Urinary bladder (tissue), 4 donors: ENCODE results near the gene FURIN. TPM values are rescaled to one million over a fixed set of nuclear protein-coding genes. Genes with fewer than 3 reads are reported as not detected.
"Not testable (repeated sequence)": the region's sequence is repeated elsewhere in the genome, so short reads cannot be mapped to it uniquely, and the experiment has no call there.

ENCODE experiments used
- DNase-seq: peaks from one replicate; pipeline ENCODE4 v3.0.0-alpha.2; 2015; ENCODE audit errors: extremely low spot score
- H3K27ac ChIP-seq: one replicate; pipeline ENCODE4 v1.5.1; 2013; ENCODE audit warnings: low read depth, mild to moderate bottlenecking, moderate library complexity
- H3K36me3 ChIP-seq: one replicate; pipeline ENCODE4 v1.6.1; 2013; ENCODE audit warnings: mild to moderate bottlenecking, moderate library complexity; ENCODE audit not compliant: insufficient read depth
- H3K4me1 ChIP-seq: one replicate; pipeline ENCODE4 v1.6.1; 2013; ENCODE audit warnings: mild to moderate bottlenecking, moderate library complexity; ENCODE audit not compliant: insufficient read depth
- H3K4me3 ChIP-seq: one replicate; pipeline ENCODE4 v1.5.1; 2013; ENCODE audit warnings: low read depth, low read length
- WGBS: extraction: QIAGEN DNeasy Blood & Tissue Kit; methylation state at CpG from one replicate; pipeline ENCODE4 v1.1.7; 2013; 5-methylcytosine and 5-hydroxymethylcytosine counted together
- polyA plus RNA-seq: library from polyadenylated mRNA; stranded (reverse); fragments of 200-250 nt; gene quantifications from one replicate; pipeline ENCODE4 v1.2.3, GENCODE V29; 2013
- total RNA-seq: library from RNA; depleted of rRNA; stranded (reverse); fragments of >200 nt; gene quantifications from one replicate; pipeline ENCODE4 v1.2.3, GENCODE V29; 2014
- donor health status: healthy with polysubstance abuse.
- donor health status: healthy.

Gene FURIN
- total and polyA plus RNA-seq, 2 donors = 10.5 to 53.7 TPM

DNA sequence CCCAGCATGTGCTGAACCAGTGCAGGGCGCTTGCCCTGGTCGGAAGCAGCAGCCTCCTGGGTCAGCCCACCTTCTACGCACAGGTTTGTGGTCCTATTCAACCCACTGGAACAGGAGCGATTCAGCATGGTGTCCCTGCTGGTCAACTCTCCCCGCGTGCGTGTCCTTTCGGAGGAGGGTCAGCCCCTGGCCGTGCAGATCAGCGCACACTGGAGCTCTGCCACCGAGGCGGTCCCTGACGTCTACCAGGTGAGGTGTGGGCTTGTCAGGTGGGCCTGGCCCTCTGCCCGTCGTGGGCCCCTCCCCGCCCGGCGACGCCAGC is 42.9 kb downstream of the FURIN start:
- H3K4me3 ChIP-seq = no peak overlapping the region
- H3K27ac ChIP-seq = no peak overlapping the region
- no peaks in the 10 kb centered on the region for H3K4me1 ChIP-seq
- WGBS = 88% methylated on average over 19 of the region's 19 CpGs
- DNase-seq = no peak
- peaks cover 11% of the 10 kb centered on the region for H3K36me3 ChIP-seq

DNA sequence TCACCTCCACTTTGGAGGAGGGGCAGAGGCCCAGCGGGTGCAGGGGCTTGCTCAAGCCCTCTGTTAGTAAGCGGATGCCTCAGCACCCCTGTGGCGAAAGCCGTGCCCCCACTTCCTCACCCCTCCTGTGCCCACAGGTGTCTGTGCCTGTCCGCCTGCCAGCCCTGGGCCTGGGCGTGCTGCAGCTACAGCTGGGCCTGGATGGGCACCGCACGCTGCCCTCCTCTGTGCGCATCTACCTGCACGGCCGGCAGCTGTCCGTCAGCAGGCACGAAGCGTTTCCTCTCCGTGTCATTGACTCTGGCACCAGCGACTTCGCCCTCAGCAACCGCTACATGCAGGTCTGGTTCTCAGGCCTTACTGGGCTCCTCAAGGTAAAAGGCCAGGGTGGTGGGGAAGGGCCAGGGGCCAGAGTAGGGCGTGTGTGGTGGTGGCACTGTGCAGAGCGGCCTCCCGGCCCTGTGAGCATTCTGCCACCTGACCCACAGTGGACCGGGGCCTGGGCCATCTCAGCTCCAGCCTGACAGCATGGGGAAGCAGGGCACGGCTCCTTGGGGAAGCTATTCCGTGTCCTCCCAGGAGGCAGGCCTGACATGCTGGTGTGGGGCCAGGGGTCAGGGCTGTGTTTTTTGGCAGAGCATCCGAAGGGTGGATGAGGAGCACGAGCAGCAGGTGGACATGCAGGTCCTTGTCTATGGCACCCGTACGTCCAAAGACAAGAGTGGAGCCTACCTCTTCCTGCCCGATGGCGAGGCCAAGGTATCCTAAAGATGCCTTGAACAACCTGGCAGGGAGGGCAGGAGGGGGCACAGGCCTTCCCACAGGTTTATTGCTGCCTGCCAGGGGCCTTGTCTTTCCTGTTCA is 43.8 kb downstream of the FURIN start:
- H3K36me3 ChIP-seq = peaks cover 11% of the 10 kb centered on the region
- no peak for DNase-seq
- H3K4me1 ChIP-seq = no peaks in the 10 kb centered on the region
- no peak overlapping the region for H3K27ac ChIP-seq
- 95% methylated on average over 30 of the region's 30 CpGs for WGBS
- no peak overlapping the region for H3K4me3 ChIP-seq

DNA sequence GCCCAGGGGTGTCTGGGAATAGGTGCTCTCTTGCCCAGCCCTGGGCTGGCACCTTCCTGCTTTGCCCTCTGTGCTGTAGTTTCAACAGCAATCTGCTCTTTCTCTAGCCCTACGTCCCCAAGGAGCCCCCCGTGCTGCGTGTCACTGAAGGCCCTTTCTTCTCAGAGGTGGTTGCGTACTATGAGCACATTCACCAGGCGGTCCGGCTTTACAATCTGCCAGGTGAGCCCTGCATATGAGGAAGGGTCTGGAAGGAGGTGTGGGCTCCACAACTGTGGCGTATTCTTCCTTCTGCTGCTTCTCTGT is 44.3 kb downstream of the FURIN start:
- no peaks in the 10 kb centered on the region for H3K4me1 ChIP-seq
- DNase-seq = no peak
- WGBS = 95% methylated on average over 7 of the region's 7 CpGs
- H3K4me3 ChIP-seq = no peak overlapping the region
- H3K27ac ChIP-seq = no peak overlapping the region
- H3K36me3 ChIP-seq = peaks cover 11% of the 10 kb centered on the region

DNA sequence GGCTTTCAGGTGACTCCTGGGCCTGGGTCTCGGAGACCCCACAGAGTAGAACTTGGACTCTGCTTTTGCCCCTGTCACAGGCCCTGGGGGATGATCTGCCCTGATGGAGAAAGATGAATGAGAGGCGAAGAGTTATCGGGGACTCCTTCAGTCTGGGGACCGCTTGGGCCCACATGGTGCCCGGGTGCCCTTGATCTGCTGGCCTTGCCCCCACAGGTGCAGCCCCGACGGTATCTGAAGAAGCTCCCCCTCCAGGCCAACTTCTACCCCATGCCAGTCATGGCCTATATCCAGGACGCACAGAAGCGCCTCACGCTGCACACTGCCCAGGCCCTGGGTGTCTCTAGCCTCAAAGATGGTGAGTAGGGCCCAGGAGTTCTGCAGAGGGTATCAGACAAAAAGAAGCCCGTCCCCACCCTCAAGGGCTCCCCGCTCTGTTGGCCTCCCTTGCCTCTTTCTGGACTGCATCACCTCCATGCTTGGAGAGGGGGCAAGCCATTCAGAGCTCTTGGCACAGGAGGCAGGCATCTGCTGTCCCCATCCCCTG is 45.1 kb downstream of the FURIN start:
- H3K4me1 ChIP-seq = no peaks in the 10 kb centered on the region
- no peak for DNase-seq
- H3K27ac ChIP-seq = no peak overlapping the region
- 94% methylated on average over 12 of the region's 12 CpGs for WGBS
- peaks cover 11% of the 10 kb centered on the region for H3K36me3 ChIP-seq
- H3K4me3 ChIP-seq = no peak overlapping the region

DNA sequence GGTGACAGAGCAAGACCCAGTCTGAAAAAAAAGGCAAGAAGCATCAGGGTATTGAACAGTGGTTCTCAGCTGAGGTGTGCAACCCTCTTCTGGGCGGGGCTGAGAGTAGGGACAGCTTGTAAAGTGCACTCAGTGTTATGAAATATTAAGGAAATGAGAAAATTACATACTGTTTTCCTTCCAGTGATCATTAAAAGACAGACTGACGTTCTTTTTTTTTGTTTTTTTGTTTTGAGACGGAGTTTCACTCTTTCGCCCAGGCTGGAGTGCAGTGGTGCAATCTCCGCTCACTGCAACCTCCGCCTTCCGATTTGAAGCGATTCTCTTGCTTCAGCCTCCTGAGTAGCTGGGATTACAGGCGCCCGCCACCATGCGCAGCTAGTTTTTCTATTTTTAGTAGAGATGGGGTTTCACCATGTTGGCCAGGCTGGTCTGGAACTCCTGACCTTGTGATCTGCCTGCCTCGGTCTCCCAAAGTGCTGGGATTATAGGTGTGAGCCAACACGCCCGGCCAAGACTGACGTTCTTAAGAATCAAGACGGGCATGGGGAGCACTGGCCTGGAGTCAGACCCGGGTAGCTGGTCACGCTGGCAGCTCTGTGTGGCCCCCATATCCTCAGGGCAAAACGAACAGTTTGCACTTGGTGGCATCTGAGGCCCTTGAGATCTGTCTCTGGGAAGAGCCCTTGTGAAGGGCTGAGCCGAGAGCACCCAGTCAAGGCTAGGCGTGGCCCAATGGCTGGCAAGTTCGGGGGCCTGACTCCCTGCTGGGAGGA is 46.1 kb downstream of the FURIN start:
- Histone ChIP-seq H3K4me1 (no peaks in the 10 kb centered on the region), H3K36me3 (peaks cover 11% of the 10 kb centered on the region), H3K27ac (no peak overlapping the region), H3K4me3 (no peak overlapping the region)
- DNase-seq = no peak
- 92% methylated on average over 22 of the region's 22 CpGs for WGBS

DNA sequence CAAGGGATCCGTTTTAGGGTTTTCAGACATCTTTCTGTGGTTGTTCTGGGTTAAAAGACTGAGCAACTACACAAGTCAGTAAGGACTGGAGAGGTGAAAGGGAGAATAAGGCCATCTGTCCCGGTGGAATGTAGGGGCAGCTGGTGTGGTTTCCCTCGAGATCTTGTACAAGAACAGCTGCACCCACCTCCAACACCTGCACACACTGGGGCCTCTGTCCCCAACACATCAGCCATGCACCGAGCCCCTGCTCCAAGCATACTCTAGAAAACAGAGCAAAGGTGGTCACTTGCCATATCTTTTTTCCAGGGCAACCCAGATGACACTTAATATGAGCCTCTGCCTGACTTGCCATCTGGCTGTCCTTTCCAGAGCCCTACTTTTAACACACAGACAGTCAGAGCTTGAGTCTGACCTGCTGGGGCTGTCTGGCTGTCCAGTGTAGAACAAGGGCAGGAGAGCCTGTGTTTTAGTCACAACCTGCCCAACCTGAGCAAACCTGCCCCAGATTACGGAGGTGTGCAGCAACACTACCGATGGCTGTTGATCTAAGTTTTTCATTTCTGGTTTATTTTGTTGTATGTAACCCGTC is 46.9 kb downstream of the FURIN start:
- H3K4me1 ChIP-seq = no peaks in the 10 kb centered on the region
- H3K36me3 ChIP-seq = peaks cover 9% of the 10 kb centered on the region
- DNase-seq = no peak
- no peak overlapping the region for H3K27ac ChIP-seq
- WGBS = 78% methylated on average over 7 of the region's 7 CpGs
- no peak overlapping the region for H3K4me3 ChIP-seq

DNA sequence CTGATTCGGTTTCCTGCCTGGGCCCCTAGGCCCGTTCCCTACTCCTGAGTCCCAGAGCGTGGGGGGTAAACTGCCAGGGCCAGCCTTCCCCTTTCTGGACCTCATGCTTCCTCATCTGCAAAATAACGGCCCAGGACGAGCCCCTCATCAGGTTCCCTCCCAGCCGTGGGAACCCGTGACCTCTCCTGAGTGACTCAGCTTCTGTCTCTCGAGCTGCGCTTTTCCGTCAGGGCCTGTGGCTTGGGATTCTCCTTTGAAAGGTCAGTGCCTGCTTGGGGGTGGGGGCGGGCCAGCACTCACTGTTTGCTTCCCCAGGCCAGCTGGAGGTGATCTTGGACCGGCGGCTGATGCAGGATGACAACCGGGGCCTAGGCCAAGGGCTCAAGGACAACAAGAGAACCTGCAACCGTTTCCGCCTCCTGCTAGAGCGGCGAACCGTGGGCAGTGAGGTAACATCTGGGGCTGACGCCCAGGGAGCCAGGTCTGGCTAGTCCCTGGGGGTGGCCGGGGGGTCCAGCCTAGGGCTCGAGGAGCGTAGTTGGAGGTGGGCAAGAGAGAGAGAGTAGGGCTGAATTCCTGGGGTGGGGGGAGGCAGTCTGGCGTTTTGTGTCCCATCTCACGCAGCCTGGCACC is 47.5 kb downstream of the FURIN start:
- H3K4me1 ChIP-seq = no peaks in the 10 kb centered on the region
- peaks cover 9% of the 10 kb centered on the region for H3K36me3 ChIP-seq
- no peak overlapping the region for H3K27ac ChIP-seq
- H3K4me3 ChIP-seq = no peak overlapping the region
- no peak for DNase-seq
- WGBS = 75% methylated on average over 25 of the region's 25 CpGs

DNA sequence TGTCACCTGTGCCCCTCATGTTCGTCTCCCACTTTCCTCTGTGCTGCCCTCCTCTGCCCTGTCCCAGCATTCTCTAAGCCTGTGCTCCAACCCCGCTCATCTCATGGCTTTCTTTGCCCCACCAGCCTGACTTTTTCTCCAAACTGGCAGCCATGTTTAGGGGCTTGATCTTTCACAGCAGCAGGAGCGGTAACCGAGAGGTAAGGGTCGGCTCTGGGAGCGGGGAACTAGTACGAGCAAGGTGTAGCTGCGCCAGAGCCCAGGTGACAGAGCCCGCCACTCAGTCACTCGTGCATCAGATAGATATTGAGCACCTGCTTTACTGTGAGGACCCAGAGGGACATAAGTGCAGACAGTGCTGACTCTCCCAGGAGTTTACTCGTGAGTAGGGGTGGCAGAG is 48.1 kb downstream of the FURIN start:
- H3K27ac ChIP-seq = no peak overlapping the region
- H3K4me1 ChIP-seq = no peaks in the 10 kb centered on the region
- no peak for DNase-seq
- H3K4me3 ChIP-seq = no peak overlapping the region
- peaks cover 7% of the 10 kb centered on the region for H3K36me3 ChIP-seq
- WGBS = 93% methylated on average over 11 of the region's 11 CpGs

- Histone ChIP-seq H3K36me3 (peaks cover 4% of the 10 kb centered on the region), H3K4me1 (no peaks in the 10 kb centered on the region), H3K4me3 (no peak overlapping the region), H3K27ac (no peak overlapping the region)
- WGBS = 95% methylated on average over 12 of the region's 12 CpGs
- DNase-seq = no peak
Measured at GRCh38 chr15:90917569-90917968, 49.2 kb downstream of the FURIN start.

DNA sequence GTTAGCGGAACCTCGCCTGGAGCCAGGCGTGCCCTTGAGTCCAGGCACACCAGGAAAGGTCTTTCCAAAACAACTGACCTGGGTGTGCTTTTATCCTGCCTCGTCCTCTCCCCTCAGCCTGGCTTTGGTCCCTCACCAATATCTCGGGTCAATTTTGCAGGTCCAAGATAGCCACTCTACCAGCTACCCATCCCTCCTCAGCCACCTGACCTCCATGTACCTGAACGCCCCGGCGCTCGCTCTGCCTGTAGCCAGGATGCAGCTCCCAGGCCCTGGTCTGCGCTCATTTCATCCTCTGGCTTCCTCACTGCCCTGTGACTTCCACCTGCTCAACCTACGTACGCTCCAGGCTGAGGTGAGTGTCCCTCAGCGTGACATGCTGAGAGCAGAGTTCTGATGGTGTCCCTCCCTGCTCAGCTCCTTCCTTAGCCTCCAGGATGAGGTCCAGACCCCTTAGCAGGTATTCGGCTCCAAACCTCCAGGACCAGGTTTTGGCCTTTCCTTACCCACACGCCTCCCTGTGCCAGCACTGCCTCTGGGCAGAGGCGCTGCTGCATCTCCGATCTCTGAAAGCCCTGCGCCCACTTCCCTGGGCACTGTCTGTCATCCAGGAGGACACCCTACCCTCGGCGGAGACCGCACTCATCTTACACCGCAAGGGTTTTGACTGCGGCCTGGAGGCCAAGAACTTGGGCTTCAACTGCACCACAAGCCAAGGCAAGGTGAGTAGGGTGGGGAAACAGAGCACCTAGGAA is 49.8 kb downstream of the FURIN start:
- no peak overlapping the region for H3K4me3 ChIP-seq
- no peak for DNase-seq
- H3K27ac ChIP-seq = no peak overlapping the region
- 96% methylated on average over 23 of the region's 23 CpGs for WGBS
- peaks cover under 1% of the 10 kb centered on the region for H3K36me3 ChIP-seq
- H3K4me1 ChIP-seq = no peaks in the 10 kb centered on the region

DNA sequence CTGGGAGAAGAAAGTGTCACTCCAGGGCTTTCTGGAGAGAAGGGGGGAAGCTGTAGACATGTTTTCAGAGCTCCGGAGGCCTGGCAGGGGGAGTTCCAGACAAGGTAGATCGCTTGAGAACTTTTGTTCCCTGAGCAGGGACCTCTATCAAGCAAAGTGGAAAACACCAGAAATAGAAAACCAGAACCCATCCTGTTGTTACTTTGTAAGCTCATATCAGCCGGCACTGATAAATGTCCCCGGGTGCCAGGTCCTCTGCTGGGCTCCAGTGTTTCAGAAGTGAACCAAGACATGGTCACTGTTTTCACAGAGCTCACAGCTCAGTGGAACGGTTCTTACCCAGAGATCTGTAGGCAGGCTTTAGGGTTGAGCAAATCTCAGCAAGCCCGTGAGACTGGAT is 50.4 kb downstream of the FURIN start:
- Histone ChIP-seq H3K4me1 (no peaks in the 10 kb centered on the region), H3K27ac (no peak overlapping the region), H3K4me3 (no peak overlapping the region), H3K36me3 (no peaks in the 10 kb centered on the region)
- DNase-seq = no peak
- 93% methylated on average over 6 of the region's 6 CpGs for WGBS

DNA sequence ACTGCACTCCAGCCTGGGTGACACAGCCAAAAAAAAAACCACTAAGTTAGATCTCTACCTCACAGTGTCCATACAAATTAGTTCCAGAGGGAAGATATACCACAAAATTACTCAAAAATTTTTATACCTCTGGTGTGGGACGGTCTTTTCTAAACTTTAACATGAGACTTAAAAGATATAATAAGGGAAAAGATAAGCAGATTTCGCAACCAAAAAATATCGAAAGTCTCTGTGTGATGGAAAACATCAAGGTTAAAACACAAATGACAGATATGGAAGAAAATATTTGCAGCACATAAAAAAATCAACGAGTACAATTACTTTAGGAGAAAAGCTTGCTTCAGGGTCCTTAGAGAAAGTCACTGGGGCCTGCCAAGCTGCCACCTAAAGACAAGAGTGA is 53.5 kb downstream of the FURIN start:
- 87% methylated on average over 4 of the region's 4 CpGs for WGBS
- Histone ChIP-seq H3K4me1 (no peaks in the 10 kb centered on the region), H3K4me3 (no peak overlapping the region), H3K27ac (no peak overlapping the region), H3K36me3 (no peaks in the 10 kb centered on the region)
- no peak for DNase-seq

GRCh38 chr15:90922712-90923322 is 54.4 kb downstream of the FURIN start:
- not testable (repeated sequence) for H3K4me3 ChIP-seq, H3K36me3 ChIP-seq, DNase-seq, H3K4me1 ChIP-seq, H3K27ac ChIP-seq
- 91% methylated on average over 7 of the region's 7 CpGs for WGBS
